CD14-positive monocyte (primary cell): Measurements from ENCODE around the gene PRELID3B. TPM values are rescaled to one million over a fixed set of nuclear protein-coding genes. Genes with fewer than 3 reads are reported as not detected.
A peak's percentile ranks its signal among the peaks of the same experiment; 100 is the strongest.

Experiments
- DNase-seq, 3 donors: peaks; one replicate each; pipeline ENCODE4 v3.0.0-alpha.2; 2011 to 2022
- H2AFZ ChIP-seq: 2 replicates; pipeline ENCODE4 v1.6.0; 2012; ENCODE audit warnings: mild to moderate bottlenecking, low read depth, low read length, inconsistent platforms; ENCODE audit not compliant: insufficient read depth, poor library complexity, severe bottlenecking
- H3K27ac ChIP-seq, 2 donors: 1 replicate in 1 of 2; 2 replicates in 1 of 2; pipeline ENCODE4 v1.5.1; 2012 to 2013; ENCODE audit warnings: low read length in 2 of 2, control low read depth in 1 of 2, inconsistent platforms in 1 of 2, low read depth in 1 of 2, mild to moderate bottlenecking in 1 of 2
- H3K27me3 ChIP-seq, 2 donors: one replicate each; pipeline versions ENCODE4 v1.6.0 to v1.6.1; 2011 to 2013; ENCODE audit warnings: low read length in 2 of 2; ENCODE audit not compliant: control insufficient read depth in 2 of 2, insufficient read depth in 2 of 2
- H3K36me3 ChIP-seq, 2 donors: replicated peaks in 1 of 2; 1 replicate in 1 of 2; 2 replicates in 1 of 2; pipeline versions ENCODE4 v1.5.1 to v1.6.1; 2012 to 2013; ENCODE audit warnings: low read length in 2 of 2, control low read depth in 1 of 2, inconsistent platforms in 1 of 2, mild to moderate bottlenecking in 1 of 2; ENCODE audit not compliant: insufficient read depth in 2 of 2, control insufficient read depth in 1 of 2
- H3K4me1 ChIP-seq, 2 donors: 1 replicate in 1 of 2; 2 replicates in 1 of 2; pipeline versions ENCODE4 v1.5.1 to v1.6.1; 2012 to 2013; ENCODE audit warnings: low read length in 2 of 2, control low read depth in 1 of 2, inconsistent platforms in 1 of 2, mild to moderate bottlenecking in 1 of 2, moderate library complexity in 1 of 2; ENCODE audit not compliant: insufficient read depth in 2 of 2, control insufficient read depth in 1 of 2
- H3K4me2 ChIP-seq: replicated peaks from 2 replicates; pipeline ENCODE3; 2012; ENCODE audit warnings: low read length, moderate library complexity, mild to moderate bottlenecking; ENCODE audit not compliant: poor library complexity, severe bottlenecking; ENCODE audit errors: extremely low read depth
- H3K4me3 ChIP-seq, 3 experiments: fragments of 200-600 bp in 1 of 3; sonication (generic) in 1 of 3; replicated peaks in 1 of 3; 1 replicate in 2 of 3; 2 replicates in 1 of 3; pipeline ENCODE4 v1.5.1; 2011 to 2013; ENCODE audit warnings: low read length in 3 of 3, mild to moderate bottlenecking in 3 of 3, control low read depth in 2 of 3, low read depth in 2 of 3, inconsistent platforms in 1 of 3, moderate library complexity in 1 of 3
- H3K79me2 ChIP-seq: 2 replicates; pipeline ENCODE4 v1.6.0; 2012; ENCODE audit warnings: mild to moderate bottlenecking, control low read depth, inconsistent platforms, low read length, moderate library complexity; ENCODE audit not compliant: insufficient read depth
- H3K9ac ChIP-seq: 2 replicates; pipeline ENCODE4 v1.6.0; 2017; ENCODE audit warnings: low read length, mild to moderate bottlenecking; ENCODE audit not compliant: insufficient read depth, poor library complexity, severe bottlenecking
- H3K9me3 ChIP-seq, 2 donors: replicated peaks in 1 of 2; 1 replicate in 1 of 2; 2 replicates in 1 of 2; pipeline versions ENCODE4 v1.5.1 to v1.6.1; 2012 to 2013; ENCODE audit warnings: low read length in 2 of 2, control low read depth in 1 of 2; ENCODE audit not compliant: control insufficient read depth in 1 of 2, insufficient read depth in 1 of 2
- H4K20me1 ChIP-seq: 2 replicates; pipeline ENCODE4 v1.6.0; 2012; ENCODE audit warnings: mild to moderate bottlenecking, low read length, control low read depth, moderate library complexity; ENCODE audit not compliant: insufficient read depth
- H3K27ac Mint-ChIP-seq, 7 donors: one replicate each; pipeline ENCODE4 v1.8.0; 2020; ENCODE audit warnings: mild to moderate bottlenecking in 7 of 7, mixed read lengths in 7 of 7, moderate library complexity in 6 of 7, inconsistent platforms in 2 of 7
- H3K27me3 Mint-ChIP-seq, 3 donors: one replicate each; pipeline ENCODE4 v1.8.0; 2021 to 2022; ENCODE audit warnings: low read depth in 3 of 3, mild to moderate bottlenecking in 3 of 3, mixed read lengths in 3 of 3, moderate library complexity in 3 of 3, inconsistent platforms in 1 of 3
- H3K36me3 Mint-ChIP-seq, 2 donors: one replicate each; pipeline ENCODE4 v1.8.0; 2020; ENCODE audit warnings: mixed read lengths in 2 of 2, inconsistent platforms in 1 of 2, mild to moderate bottlenecking in 1 of 2
- H3K4me1 Mint-ChIP-seq: one replicate; pipeline ENCODE4 v1.8.0; 2020; ENCODE audit warnings: mild to moderate bottlenecking, mixed read lengths
- H3K4me3 Mint-ChIP-seq, 2 donors: one replicate each; pipeline ENCODE4 v1.8.0; 2020; ENCODE audit warnings: mild to moderate bottlenecking in 2 of 2, mixed read lengths in 2 of 2, moderate library complexity in 1 of 2
- H3K9me3 Mint-ChIP-seq, 7 donors: one replicate each; pipeline ENCODE4 v1.8.0; 2020 to 2022; ENCODE audit warnings: mixed read lengths in 7 of 7, mild to moderate bottlenecking in 6 of 7, moderate library complexity in 6 of 7, inconsistent platforms in 2 of 7
- WGBS: methylation state at CpG from one replicate; pipeline ENCODE4 v1.1.5; 2013; ENCODE audit warnings: missing lambda C conversion rate; ENCODE audit not compliant: insufficient coverage; 5-methylcytosine and 5-hydroxymethylcytosine counted together
- intact Hi-C, 2 donors: fragments of 100-400 bp; cut with micrococcal nuclease; formaldehyde crosslinking; loops; one replicate each; pipeline versions ENCODE4 v1.15.0 to v1.15.1; 2023
- polyA plus RNA-seq, 3 donors: library from polyadenylated mRNA; depleted of rRNA in 1 of 3; unstranded in 2 of 3; stranded (reverse) in 1 of 3; fragments of 300-500 nt in 2 of 3; fragments of >200 nt in 1 of 3; fragmentation: Illumina TruSeq in 2 of 3; gene quantifications; 1 replicate in 2 of 3; 2 replicates in 1 of 3; pipeline ENCODE4 v1.2.3, GENCODE V29; 2012 to 2021
- TF ChIP-seq, protein P1 (sequence below): fragments of 200-600 bp; IDR thresholded peaks from one replicate; pipeline ENCODE4 v1.8.0; 2022; ENCODE audit warnings: antibody characterized with exemption, mild to moderate bottlenecking

Gene PRELID3B
- polyA plus RNA-seq, 3 donors = 16.9 to 21.0 (median 20.1) TPM

DNA sequence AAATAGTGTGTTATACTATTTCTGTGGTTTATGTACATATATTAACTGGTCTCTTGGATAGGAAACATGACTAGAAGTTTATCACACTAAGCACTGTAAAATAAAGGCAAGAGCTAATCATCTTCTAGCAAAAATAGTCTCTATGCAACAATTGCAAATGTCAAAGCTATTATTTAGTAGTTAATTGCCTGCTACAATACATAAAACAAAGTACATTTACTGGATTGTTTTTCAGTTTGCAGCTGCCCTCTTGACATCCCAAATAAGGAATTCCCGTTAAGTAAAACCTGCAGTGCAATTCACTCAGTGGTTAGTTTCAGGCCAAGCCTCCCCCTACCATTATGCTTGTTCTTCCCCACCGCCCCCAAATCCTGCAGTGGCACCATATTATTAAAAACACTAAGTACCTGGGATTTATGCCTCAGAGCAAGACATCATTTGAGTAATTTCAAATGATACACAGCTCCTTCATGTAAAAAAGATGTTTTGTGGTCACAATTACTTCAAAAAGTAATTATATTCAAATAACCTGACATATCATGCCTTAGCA is 8.9 kb downstream of the PRELID3B start:
- H3K9ac ChIP-seq = no peak overlapping the region
- peaks cover 22 to 38% of the 10 kb centered on the region in 2 donors for H3K4me1 ChIP-seq
- H3K4me3 Mint-ChIP-seq = no peak overlapping the region
- H3K4me3 ChIP-seq = no peak overlapping the region
- peaks cover 52 to 67% of the 10 kb centered on the region in 2 donors for H3K36me3 ChIP-seq
- H3K36me3 Mint-ChIP-seq = peaks cover 63% of the 10 kb centered on the region in 2 donors
- peaks cover 53% of the 10 kb centered on the region for H3K79me2 ChIP-seq
- intact Hi-C loops = loop anchor here (2.0 to 10.0 kb wide), 5 partner anchors 25 to 141 kb away; partner anchors contain the start of gene NELFCD (in 1 of the 2)
- 100% methylated on average over 2 of the region's 2 CpGs for WGBS
- H3K27me3 ChIP-seq = no peaks in the 10 kb centered on the region
- peaks cover 33% of the 10 kb centered on the region for H3K4me1 Mint-ChIP-seq
- DNase-seq = no peak
- H3K27me3 Mint-ChIP-seq = peaks cover 0 to 2% (median 0%) of the 10 kb centered on the region in 3 donors
- no peak overlapping the region for H3K4me2 ChIP-seq
- H3K27ac Mint-ChIP-seq = no peak overlapping the region
- H3K9me3 Mint-ChIP-seq = no peaks in the 10 kb centered on the region
- H2AFZ ChIP-seq = no peak overlapping the region
- H4K20me1 ChIP-seq = peaks cover 42% of the 10 kb centered on the region
- no peaks in the 10 kb centered on the region for H3K9me3 ChIP-seq
- H3K27ac ChIP-seq = no peak overlapping the region
- TF ChIP-seq, protein P1, sequence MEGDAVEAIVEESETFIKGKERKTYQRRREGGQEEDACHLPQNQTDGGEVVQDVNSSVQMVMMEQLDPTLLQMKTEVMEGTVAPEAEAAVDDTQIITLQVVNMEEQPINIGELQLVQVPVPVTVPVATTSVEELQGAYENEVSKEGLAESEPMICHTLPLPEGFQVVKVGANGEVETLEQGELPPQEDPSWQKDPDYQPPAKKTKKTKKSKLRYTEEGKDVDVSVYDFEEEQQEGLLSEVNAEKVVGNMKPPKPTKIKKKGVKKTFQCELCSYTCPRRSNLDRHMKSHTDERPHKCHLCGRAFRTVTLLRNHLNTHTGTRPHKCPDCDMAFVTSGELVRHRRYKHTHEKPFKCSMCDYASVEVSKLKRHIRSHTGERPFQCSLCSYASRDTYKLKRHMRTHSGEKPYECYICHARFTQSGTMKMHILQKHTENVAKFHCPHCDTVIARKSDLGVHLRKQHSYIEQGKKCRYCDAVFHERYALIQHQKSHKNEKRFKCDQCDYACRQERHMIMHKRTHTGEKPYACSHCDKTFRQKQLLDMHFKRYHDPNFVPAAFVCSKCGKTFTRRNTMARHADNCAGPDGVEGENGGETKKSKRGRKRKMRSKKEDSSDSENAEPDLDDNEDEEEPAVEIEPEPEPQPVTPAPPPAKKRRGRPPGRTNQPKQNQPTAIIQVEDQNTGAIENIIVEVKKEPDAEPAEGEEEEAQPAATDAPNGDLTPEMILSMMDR = no peak

GRCh38 chr20:59033093-59033492 is 9.5 kb downstream of the PRELID3B start:
- peak overlapping the region; percentile 78 for H3K4me2 ChIP-seq
- DNase-seq = no peak
- intact Hi-C loops = loop anchor here (2.0 to 10.0 kb wide), 5 partner anchors 24 to 141 kb away; partner anchors contain the start of gene NELFCD (in 1 of the 2)
- no peaks in the 10 kb centered on the region for H3K9me3 Mint-ChIP-seq
- peaks cover 53% of the 10 kb centered on the region for H3K79me2 ChIP-seq
- H4K20me1 ChIP-seq = peaks cover 43% of the 10 kb centered on the region
- peaks cover 23 to 41% of the 10 kb centered on the region in 2 donors for H3K4me1 ChIP-seq
- peak overlapping the region in 6 of 7 donors; percentile 90 to 94 (median 93) for H3K27ac Mint-ChIP-seq
- H3K27me3 Mint-ChIP-seq = peaks cover 0 to 2% (median 0%) of the 10 kb centered on the region in 3 donors
- peak overlapping the region; percentile 84 to 93 for H3K4me3 Mint-ChIP-seq
- H3K9ac ChIP-seq = peak overlapping the region; percentile 83
- peak overlapping the region; percentile 53 to 83 (median 79) for H3K4me3 ChIP-seq
- peaks cover 53 to 69% of the 10 kb centered on the region in 2 donors for H3K36me3 ChIP-seq
- peaks cover 37% of the 10 kb centered on the region for H3K4me1 Mint-ChIP-seq
- TF ChIP-seq, protein P1 = no peak
- peak overlapping the region; percentile 81 for H2AFZ ChIP-seq
- no peaks in the 10 kb centered on the region for H3K27me3 ChIP-seq
- H3K36me3 Mint-ChIP-seq = peaks cover 64 to 67% of the 10 kb centered on the region in 2 donors
- no CpG with 5 or more reads among the region's 1 CpG for WGBS
- peak overlapping the region; percentile 71 to 88 for H3K27ac ChIP-seq
- no peaks in the 10 kb centered on the region for H3K9me3 ChIP-seq
